ENCODE data around the gene TRABD.

The TRABD gene

GRCh38 chr22:50207383-50208140, 21.8 kb downstream of the TRABD start:
- H3K9ac ChIP-seq (ENCODE audit: low read length) = no peak overlapping the region
- H3K36me3 ChIP-seq (ENCODE audit: control insufficient read depth, insufficient read depth, low read length) = peaks cover 55% of the 10 kb centered on the region
- H3K27me3 ChIP-seq (ENCODE audit: control insufficient read depth, insufficient read depth, low read length) = no peaks in the 10 kb centered on the region
- H3K4me3 ChIP-seq (ENCODE audit: low read depth, low read length) = no peak overlapping the region
- H3K4me1 ChIP-seq (ENCODE audit: control insufficient read depth, insufficient read depth, low read length) = 0 out of 2 replicates have a peak, but pooled peaks cover 5% of the 10 kb centered on the region
- no peaks in the 10 kb centered on the region for H3K9me3 ChIP-seq (ENCODE audit: control insufficient read depth, insufficient read depth, low read depth, low read length)
- no peak overlapping the region for H3K27ac ChIP-seq (ENCODE audit: low read depth, low read length)

GRCh38 chr22:50208430-50208938, 22.8 kb downstream of the TRABD start:
- Histone ChIP-seq H3K27ac (ENCODE audit: low read depth, low read length) (no peak overlapping the region), H3K9ac (ENCODE audit: low read length) (no peak overlapping the region), H3K9me3 (ENCODE audit: control insufficient read depth, insufficient read depth, low read depth, low read length) (no peaks in the 10 kb centered on the region), H3K4me3 (ENCODE audit: low read depth, low read length) (no peak overlapping the region), H3K36me3 (ENCODE audit: control insufficient read depth, insufficient read depth, low read length) (peaks cover 58% of the 10 kb centered on the region), H3K4me1 (ENCODE audit: control insufficient read depth, insufficient read depth, low read length) (0 out of 2 replicates have a peak, but pooled peaks cover 5% of the 10 kb centered on the region), H3K27me3 (ENCODE audit: control insufficient read depth, insufficient read depth, low read length) (no peaks in the 10 kb centered on the region)

- 0 out of 2 replicates have a peak, but pooled peaks cover 5% of the 10 kb centered on the region for H3K4me1 ChIP-seq (ENCODE audit: control insufficient read depth, insufficient read depth, low read length)
- no peak overlapping the region for H3K4me3 ChIP-seq (ENCODE audit: low read depth, low read length)
- no peaks in the 10 kb centered on the region for H3K9me3 ChIP-seq (ENCODE audit: control insufficient read depth, insufficient read depth, low read depth, low read length)
- peaks cover 57% of the 10 kb centered on the region for H3K36me3 ChIP-seq (ENCODE audit: control insufficient read depth, insufficient read depth, low read length)
- no peak overlapping the region for H3K27ac ChIP-seq (ENCODE audit: low read depth, low read length)
- no peak overlapping the region for H3K9ac ChIP-seq (ENCODE audit: low read length)
- H3K27me3 ChIP-seq (ENCODE audit: control insufficient read depth, insufficient read depth, low read length) = no peaks in the 10 kb centered on the region
These were observed 23.5 kb downstream of the TRABD start for GRCh38 chr22:50208939-50209892.

- 0 out of 2 replicates have a peak, but pooled peaks cover 5% of the 10 kb centered on the region for H3K4me1 ChIP-seq (ENCODE audit: control insufficient read depth, insufficient read depth, low read length)
- H3K9me3 ChIP-seq (ENCODE audit: control insufficient read depth, insufficient read depth, low read depth, low read length) = no peaks in the 10 kb centered on the region
- no peaks in the 10 kb centered on the region for H3K27me3 ChIP-seq (ENCODE audit: control insufficient read depth, insufficient read depth, low read length)
- H3K9ac ChIP-seq (ENCODE audit: low read length) = no peak overlapping the region
- no peak overlapping the region for H3K4me3 ChIP-seq (ENCODE audit: low read depth, low read length)
- no peak overlapping the region for H3K27ac ChIP-seq (ENCODE audit: low read depth, low read length)
- H3K36me3 ChIP-seq (ENCODE audit: control insufficient read depth, insufficient read depth, low read length) = peaks cover 60% of the 10 kb centered on the region
These were observed 24.2 kb downstream of the TRABD start for GRCh38 chr22:50209893-50210292.

- no peak overlapping the region for H3K4me3 ChIP-seq (ENCODE audit: low read depth, low read length)
- H3K27ac ChIP-seq (ENCODE audit: low read depth, low read length) = no peak overlapping the region
- H3K4me1 ChIP-seq (ENCODE audit: control insufficient read depth, insufficient read depth, low read length) = 0 out of 2 replicates have a peak, but pooled peaks cover 5% of the 10 kb centered on the region
- peaks cover 65% of the 10 kb centered on the region for H3K36me3 ChIP-seq (ENCODE audit: control insufficient read depth, insufficient read depth, low read length)
- no peaks in the 10 kb centered on the region for H3K9me3 ChIP-seq (ENCODE audit: control insufficient read depth, insufficient read depth, low read depth, low read length)
- H3K27me3 ChIP-seq (ENCODE audit: control insufficient read depth, insufficient read depth, low read length) = no peaks in the 10 kb centered on the region
- H3K9ac ChIP-seq (ENCODE audit: low read length) = no peak overlapping the region
These were observed 24.8 kb downstream of the TRABD start for GRCh38 chr22:50210378-50211139.

- Histone ChIP-seq H3K36me3 (ENCODE audit: control insufficient read depth, insufficient read depth, low read length) (peaks cover 71% of the 10 kb centered on the region), H3K27me3 (ENCODE audit: control insufficient read depth, insufficient read depth, low read length) (no peaks in the 10 kb centered on the region), H3K4me1 (ENCODE audit: control insufficient read depth, insufficient read depth, low read length) (0 out of 2 replicates have a peak, but pooled peaks cover 3% of the 10 kb centered on the region), H3K9ac (ENCODE audit: low read length) (no peak overlapping the region), H3K27ac (ENCODE audit: low read depth, low read length) (no peak overlapping the region), H3K9me3 (ENCODE audit: control insufficient read depth, insufficient read depth, low read depth, low read length) (no peaks in the 10 kb centered on the region), H3K4me3 (ENCODE audit: low read depth, low read length) (no peak overlapping the region)
These were observed 25.4 kb downstream of the TRABD start for GRCh38 chr22:50211147-50211546.

GRCh38 chr22:50213263-50213662, 27.6 kb downstream of the TRABD start:
- Histone ChIP-seq H3K9me3 (ENCODE audit: control insufficient read depth, insufficient read depth, low read depth, low read length) (no peaks in the 10 kb centered on the region), H3K4me3 (ENCODE audit: low read depth, low read length) (no peak overlapping the region), H3K9ac (ENCODE audit: low read length) (no peak overlapping the region), H3K4me1 (ENCODE audit: control insufficient read depth, insufficient read depth, low read length) (no peaks in the 10 kb centered on the region), H3K27ac (ENCODE audit: low read depth, low read length) (no peak overlapping the region), H3K27me3 (ENCODE audit: control insufficient read depth, insufficient read depth, low read length) (no peaks in the 10 kb centered on the region), H3K36me3 (ENCODE audit: control insufficient read depth, insufficient read depth, low read length) (peaks cover 76% of the 10 kb centered on the region)

- H3K36me3 ChIP-seq (ENCODE audit: control insufficient read depth, insufficient read depth, low read length) = peaks cover 81% of the 10 kb centered on the region
- no peak overlapping the region for H3K9ac ChIP-seq (ENCODE audit: low read length)
- no peaks in the 10 kb centered on the region for H3K9me3 ChIP-seq (ENCODE audit: control insufficient read depth, insufficient read depth, low read depth, low read length)
- no peaks in the 10 kb centered on the region for H3K27me3 ChIP-seq (ENCODE audit: control insufficient read depth, insufficient read depth, low read length)
- H3K27ac ChIP-seq (ENCODE audit: low read depth, low read length) = no peak overlapping the region
- H3K4me3 ChIP-seq (ENCODE audit: low read depth, low read length) = no peak overlapping the region
- H3K4me1 ChIP-seq (ENCODE audit: control insufficient read depth, insufficient read depth, low read length) = peaks cover 4% of the 10 kb centered on the region; the same call in 1 of the 2 replicates
These were observed 29.8 kb downstream of the TRABD start for GRCh38 chr22:50215297-50216054.

GRCh38 chr22:50216055-50216683, 30.5 kb downstream of the TRABD start:
- Histone ChIP-seq H3K27me3 (ENCODE audit: control insufficient read depth, insufficient read depth, low read length) (no peaks in the 10 kb centered on the region), H3K4me3 (ENCODE audit: low read depth, low read length) (no peak overlapping the region), H3K36me3 (ENCODE audit: control insufficient read depth, insufficient read depth, low read length) (peaks cover 81% of the 10 kb centered on the region), H3K4me1 (ENCODE audit: control insufficient read depth, insufficient read depth, low read length) (peaks cover 4% of the 10 kb centered on the region; the same call in 1 of the 2 replicates), H3K27ac (ENCODE audit: low read depth, low read length) (no peak overlapping the region), H3K9me3 (ENCODE audit: control insufficient read depth, insufficient read depth, low read depth, low read length) (no peaks in the 10 kb centered on the region), H3K9ac (ENCODE audit: low read length) (no peak overlapping the region)

Data from HUES6 (cell line).